ENCODE results near the gene REXO1.

- TF ChIP-seq CTCF (IDR thresholded peaks at IDR 0.05) (no peak), POLR2A (IDR thresholded peaks at IDR 0.05) (no peak)
Measured at GRCh38 chr19:1862068-1862423, 13.8 kb upstream of the REXO1 start.

Data from testis (tissue), 2 donors.